Measurements from ENCODE around the gene VPS13D. TPM values are rescaled to one million over a fixed set of nuclear protein-coding genes. Genes with fewer than 3 reads are reported as not detected.

VPS13D gene
- total RNA-seq, 1 experiment from 2014 or later = 31.6 TPM

DNA sequence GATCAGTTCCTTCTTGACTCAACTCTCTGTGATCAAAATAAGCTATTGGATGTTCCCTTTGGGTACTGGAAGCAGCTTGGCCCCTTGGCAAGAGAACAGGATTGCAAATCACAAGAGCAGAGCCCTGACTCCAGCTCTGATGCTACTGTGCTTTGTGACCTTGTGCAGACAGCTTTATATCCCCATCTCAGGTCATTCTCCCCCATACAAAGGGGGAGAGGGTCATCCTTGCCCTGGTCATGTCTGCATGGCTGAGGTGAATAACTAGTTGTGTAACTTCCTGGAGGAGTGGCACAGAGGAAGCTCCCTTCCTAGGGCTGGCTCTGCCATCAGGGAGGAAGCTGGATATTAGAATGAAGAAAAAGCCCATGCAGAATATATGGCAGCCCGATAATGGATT, 245.3 kb downstream of the VPS13D start:
- peak overlapping the region; percentile 3; the same call in 1 of the 2 replicates for H3K27ac ChIP-seq (ENCODE audit: low read depth, low read length)
- H3K79me2 ChIP-seq (ENCODE audit: insufficient read depth, low read length) = no peaks in the 10 kb centered on the region
- no peaks in the 10 kb centered on the region for H3K36me3 ChIP-seq (ENCODE audit: control insufficient read depth in 1 of 2, insufficient read depth in 2 of 2, low read length in 2 of 2)
- no peak overlapping the region for H2AFZ ChIP-seq (ENCODE audit: low read depth, low read length, poor library complexity, severe bottlenecking)
- H3K4me2 ChIP-seq (ENCODE audit: low read length) = peak overlapping the region; percentile 42
- no peaks in the 10 kb centered on the region for H3K27me3 ChIP-seq (ENCODE audit: insufficient read depth, low read length)
- ChIA-PET POLR2A (interaction anchor here (1.3 to 1.6 kb wide), 2 partner anchors 41 to 75 kb away, joined by 4 to 5 read pairs; no protein-coding TSS in a partner anchor), CTCF (interaction anchor here (1.0 kb wide), 1 partner anchor 18 kb away, joined by 4 read pairs; no protein-coding TSS in a partner anchor), RAD21 (ENCODE audit: low non-redundant PET in 1 of 2, low total read pairs in 2 of 2, uncharacterized antibody in 2 of 2, unreplicated experiment in 2 of 2) (no interaction called here)
- H3K9ac ChIP-seq (ENCODE audit: low read length) = peak overlapping the region; percentile 9
- intact Hi-C loops (cut with micrococcal nuclease) = loop anchor here (5.0 kb wide), 2 partner anchors 122 to 123 kb away; no protein-coding TSS in a partner anchor
- TF ChIP-seq SRF (IDR thresholded peaks at IDR 0.05; ENCODE audit: low read depth) (no peak), EZH2phosphoT487 (IDR thresholded peaks at IDR 0.05; ENCODE audit: borderline replicate concordance) (no peak), CEBPB (IDR thresholded peaks at IDR 0.05; ENCODE audit: low read depth) (no peak), JUND (IDR thresholded peaks at IDR 0.05) (no peak)
- TF ChIP-seq, protein P1, sequence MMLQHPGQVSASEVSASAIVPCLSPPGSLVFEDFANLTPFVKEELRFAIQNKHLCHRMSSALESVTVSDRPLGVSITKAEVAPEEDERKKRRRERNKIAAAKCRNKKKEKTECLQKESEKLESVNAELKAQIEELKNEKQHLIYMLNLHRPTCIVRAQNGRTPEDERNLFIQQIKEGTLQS (IDR thresholded peaks at IDR 0.05) = no peak
- TF ChIP-seq, protein P2, sequence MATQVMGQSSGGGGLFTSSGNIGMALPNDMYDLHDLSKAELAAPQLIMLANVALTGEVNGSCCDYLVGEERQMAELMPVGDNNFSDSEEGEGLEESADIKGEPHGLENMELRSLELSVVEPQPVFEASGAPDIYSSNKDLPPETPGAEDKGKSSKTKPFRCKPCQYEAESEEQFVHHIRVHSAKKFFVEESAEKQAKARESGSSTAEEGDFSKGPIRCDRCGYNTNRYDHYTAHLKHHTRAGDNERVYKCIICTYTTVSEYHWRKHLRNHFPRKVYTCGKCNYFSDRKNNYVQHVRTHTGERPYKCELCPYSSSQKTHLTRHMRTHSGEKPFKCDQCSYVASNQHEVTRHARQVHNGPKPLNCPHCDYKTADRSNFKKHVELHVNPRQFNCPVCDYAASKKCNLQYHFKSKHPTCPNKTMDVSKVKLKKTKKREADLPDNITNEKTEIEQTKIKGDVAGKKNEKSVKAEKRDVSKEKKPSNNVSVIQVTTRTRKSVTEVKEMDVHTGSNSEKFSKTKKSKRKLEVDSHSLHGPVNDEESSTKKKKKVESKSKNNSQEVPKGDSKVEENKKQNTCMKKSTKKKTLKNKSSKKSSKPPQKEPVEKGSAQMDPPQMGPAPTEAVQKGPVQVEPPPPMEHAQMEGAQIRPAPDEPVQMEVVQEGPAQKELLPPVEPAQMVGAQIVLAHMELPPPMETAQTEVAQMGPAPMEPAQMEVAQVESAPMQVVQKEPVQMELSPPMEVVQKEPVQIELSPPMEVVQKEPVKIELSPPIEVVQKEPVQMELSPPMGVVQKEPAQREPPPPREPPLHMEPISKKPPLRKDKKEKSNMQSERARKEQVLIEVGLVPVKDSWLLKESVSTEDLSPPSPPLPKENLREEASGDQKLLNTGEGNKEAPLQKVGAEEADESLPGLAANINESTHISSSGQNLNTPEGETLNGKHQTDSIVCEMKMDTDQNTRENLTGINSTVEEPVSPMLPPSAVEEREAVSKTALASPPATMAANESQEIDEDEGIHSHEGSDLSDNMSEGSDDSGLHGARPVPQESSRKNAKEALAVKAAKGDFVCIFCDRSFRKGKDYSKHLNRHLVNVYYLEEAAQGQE (IDR thresholded peaks at IDR 0.05; ENCODE audit: low read depth) = no peak
- no TSS peak for BruUV-seq (replicated peaks)
- no peaks in the 10 kb centered on the region for H4K20me1 ChIP-seq (ENCODE audit: insufficient read depth)
- ATAC-seq = no peak
- no peaks in the 10 kb centered on the region for H3K9me2 ChIP-seq (ENCODE audit: insufficient read depth)
- peaks cover 62 to 84% of the 10 kb centered on the region in 2 experiments for H3K4me1 ChIP-seq (ENCODE audit: control insufficient read depth in 1 of 2, insufficient read depth in 2 of 2, low read length in 2 of 2)
- DNase-seq (ENCODE audit: low read depth, low spot score) = no peak
- no peak overlapping the region for H3K4me3 ChIP-seq (replicated peaks in 1 of 2; ENCODE audit: low read depth in 1 of 2, low read length in 2 of 2)
- H3K9me3 ChIP-seq (ENCODE audit: control insufficient read depth in 1 of 2, insufficient read depth in 1 of 2, low read depth in 1 of 2, low read length in 2 of 2) = peaks cover 0 to 11% of the 10 kb centered on the region in 2 experiments; a peak in 1 of 4 replicates

All from HCT116 (cell line).